Measurements from ENCODE around the gene RAB3IL1.

Gene RAB3IL1

DNA sequence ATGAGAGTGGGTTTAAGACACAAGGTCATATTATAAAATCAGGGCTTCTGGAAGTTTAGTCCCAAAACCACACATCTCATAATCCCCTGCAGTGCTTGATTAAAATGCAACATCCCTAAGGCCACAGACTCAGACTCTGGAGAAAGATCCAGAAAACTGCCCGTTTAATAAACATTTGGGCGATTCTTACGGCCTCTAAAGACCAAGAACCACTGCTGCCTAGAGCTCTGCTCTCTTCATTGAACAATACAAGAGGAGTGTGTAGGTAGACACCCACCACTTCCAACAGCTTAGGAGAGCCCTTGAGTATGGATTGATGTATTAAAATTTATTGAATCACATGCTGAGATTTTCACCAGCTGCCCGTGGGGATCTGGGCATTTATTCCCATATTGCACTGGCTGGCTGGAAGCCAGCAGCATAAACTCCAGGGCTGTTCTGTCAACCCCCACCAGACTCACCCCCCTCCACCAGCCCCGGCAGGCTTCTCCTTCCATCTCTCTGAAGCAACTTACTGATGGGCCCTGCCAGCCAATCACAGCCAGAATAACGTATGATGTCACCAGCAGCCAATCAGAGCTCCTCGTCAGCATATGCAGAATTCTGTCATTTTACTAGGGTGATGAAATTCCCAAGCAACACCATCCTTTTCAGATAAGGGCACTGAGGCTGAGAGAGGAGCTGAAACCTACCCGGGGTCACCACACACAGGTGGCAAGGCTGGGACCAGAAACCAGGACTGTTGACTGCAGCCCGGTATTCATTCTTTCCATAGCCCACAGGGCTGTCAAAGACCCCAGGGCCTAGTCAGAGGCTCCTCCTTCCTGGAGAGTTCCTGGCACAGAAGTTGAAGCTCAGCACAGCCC, 32.0 kb upstream of the RAB3IL1 start (continued):
- TF ChIP-seq, protein P1, sequence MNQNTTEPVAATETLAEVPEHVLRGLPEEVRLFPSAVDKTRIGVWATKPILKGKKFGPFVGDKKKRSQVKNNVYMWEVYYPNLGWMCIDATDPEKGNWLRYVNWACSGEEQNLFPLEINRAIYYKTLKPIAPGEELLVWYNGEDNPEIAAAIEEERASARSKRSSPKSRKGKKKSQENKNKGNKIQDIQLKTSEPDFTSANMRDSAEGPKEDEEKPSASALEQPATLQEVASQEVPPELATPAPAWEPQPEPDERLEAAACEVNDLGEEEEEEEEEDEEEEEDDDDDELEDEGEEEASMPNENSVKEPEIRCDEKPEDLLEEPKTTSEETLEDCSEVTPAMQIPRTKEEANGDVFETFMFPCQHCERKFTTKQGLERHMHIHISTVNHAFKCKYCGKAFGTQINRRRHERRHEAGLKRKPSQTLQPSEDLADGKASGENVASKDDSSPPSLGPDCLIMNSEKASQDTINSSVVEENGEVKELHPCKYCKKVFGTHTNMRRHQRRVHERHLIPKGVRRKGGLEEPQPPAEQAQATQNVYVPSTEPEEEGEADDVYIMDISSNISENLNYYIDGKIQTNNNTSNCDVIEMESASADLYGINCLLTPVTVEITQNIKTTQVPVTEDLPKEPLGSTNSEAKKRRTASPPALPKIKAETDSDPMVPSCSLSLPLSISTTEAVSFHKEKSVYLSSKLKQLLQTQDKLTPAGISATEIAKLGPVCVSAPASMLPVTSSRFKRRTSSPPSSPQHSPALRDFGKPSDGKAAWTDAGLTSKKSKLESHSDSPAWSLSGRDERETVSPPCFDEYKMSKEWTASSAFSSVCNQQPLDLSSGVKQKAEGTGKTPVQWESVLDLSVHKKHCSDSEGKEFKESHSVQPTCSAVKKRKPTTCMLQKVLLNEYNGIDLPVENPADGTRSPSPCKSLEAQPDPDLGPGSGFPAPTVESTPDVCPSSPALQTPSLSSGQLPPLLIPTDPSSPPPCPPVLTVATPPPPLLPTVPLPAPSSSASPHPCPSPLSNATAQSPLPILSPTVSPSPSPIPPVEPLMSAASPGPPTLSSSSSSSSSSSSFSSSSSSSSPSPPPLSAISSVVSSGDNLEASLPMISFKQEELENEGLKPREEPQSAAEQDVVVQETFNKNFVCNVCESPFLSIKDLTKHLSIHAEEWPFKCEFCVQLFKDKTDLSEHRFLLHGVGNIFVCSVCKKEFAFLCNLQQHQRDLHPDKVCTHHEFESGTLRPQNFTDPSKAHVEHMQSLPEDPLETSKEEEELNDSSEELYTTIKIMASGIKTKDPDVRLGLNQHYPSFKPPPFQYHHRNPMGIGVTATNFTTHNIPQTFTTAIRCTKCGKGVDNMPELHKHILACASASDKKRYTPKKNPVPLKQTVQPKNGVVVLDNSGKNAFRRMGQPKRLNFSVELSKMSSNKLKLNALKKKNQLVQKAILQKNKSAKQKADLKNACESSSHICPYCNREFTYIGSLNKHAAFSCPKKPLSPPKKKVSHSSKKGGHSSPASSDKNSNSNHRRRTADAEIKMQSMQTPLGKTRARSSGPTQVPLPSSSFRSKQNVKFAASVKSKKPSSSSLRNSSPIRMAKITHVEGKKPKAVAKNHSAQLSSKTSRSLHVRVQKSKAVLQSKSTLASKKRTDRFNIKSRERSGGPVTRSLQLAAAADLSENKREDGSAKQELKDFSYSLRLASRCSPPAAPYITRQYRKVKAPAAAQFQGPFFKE (tag by site-specific recombination; IDR thresholded peaks at IDR 0.05; ENCODE audit: borderline replicate concordance): no peak
- TF ChIP-seq ZNF837 (tag by site-specific recombination; IDR thresholded peaks at IDR 0.05) (no peak), ZNF175 (tag by site-specific recombination; IDR thresholded peaks at IDR 0.05) (no peak), ZNF2 (tag by site-specific recombination; IDR thresholded peaks at IDR 0.05) (no peak), ZNF248 (tag by site-specific recombination; IDR thresholded peaks at IDR 0.05) (no peak), ZNF624 (tag by site-specific recombination; IDR thresholded peaks at IDR 0.05) (no peak), ZBTB11 (tag by site-specific recombination; conservative IDR thresholded peaks at IDR 0.05; ENCODE audit: low read depth) (no peak), BCL11A (tag by site-specific recombination; IDR thresholded peaks at IDR 0.05; ENCODE audit: low read depth) (no peak), ZBTB10 (tag by site-specific recombination; IDR thresholded peaks at IDR 0.05) (no peak), ZNF518A (tag by site-specific recombination; conservative IDR thresholded peaks at IDR 0.05; ENCODE audit: low read depth) (no peak), ZNF341 (tag by site-specific recombination; IDR thresholded peaks at IDR 0.05; ENCODE audit: low read depth) (peak; percentile 99), ZNF335 (tag by site-specific recombination; conservative IDR thresholded peaks at IDR 0.05) (peak; percentile 48; the same call in 1 of the 2 replicates), ZNF692 (tag by site-specific recombination; IDR thresholded peaks at IDR 0.05) (peak; percentile 59), GLIS1 (tag by site-specific recombination; IDR thresholded peaks at IDR 0.05) (peak; percentile 61), ZNF214 (tag by site-specific recombination; IDR thresholded peaks at IDR 0.05; ENCODE audit: borderline replicate concordance) (no peak)
- TF ChIP-seq, protein P2, sequence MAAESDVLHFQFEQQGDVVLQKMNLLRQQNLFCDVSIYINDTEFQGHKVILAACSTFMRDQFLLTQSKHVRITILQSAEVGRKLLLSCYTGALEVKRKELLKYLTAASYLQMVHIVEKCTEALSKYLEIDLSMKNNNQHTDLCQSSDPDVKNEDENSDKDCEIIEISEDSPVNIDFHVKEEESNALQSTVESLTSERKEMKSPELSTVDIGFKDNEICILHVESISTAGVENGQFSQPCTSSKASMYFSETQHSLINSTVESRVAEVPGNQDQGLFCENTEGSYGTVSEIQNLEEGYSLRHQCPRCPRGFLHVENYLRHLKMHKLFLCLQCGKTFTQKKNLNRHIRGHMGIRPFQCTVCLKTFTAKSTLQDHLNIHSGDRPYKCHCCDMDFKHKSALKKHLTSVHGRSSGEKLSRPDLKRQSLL (tag by site-specific recombination; IDR thresholded peaks at IDR 0.05): 0 out of 2 replicates have a peak, but pooled peaks have one; percentile 50
